NCI-H2081 treated with DMSO at 0.1 percent for 48 hours (cell line): ENCODE data around the gene PLXNA2.

Source experiments
- DNase-seq: peaks from one replicate; lab custom pipeline; 2025; lab: John Stamatoyannopoulos, UW

The PLXNA2 gene

GRCh38 chr1:208085655-208086515 is 158.3 kb downstream of the PLXNA2 start:
- no peak for DNase-seq

GRCh38 chr1:208084764-208085163 is 159.4 kb downstream of the PLXNA2 start:
- no peak for DNase-seq

- DNase-seq = no peak
Observed at GRCh38 chr1:208084220-208084619, 160.0 kb downstream of the PLXNA2 start.

GRCh38 chr1:208083715-208084085 is 160.5 kb downstream of the PLXNA2 start:
- DNase-seq = no peak

- DNase-seq = no peak
Observed at GRCh38 chr1:208083016-208083714, 161.0 kb downstream of the PLXNA2 start.

GRCh38 chr1:208081972-208082371 is 162.2 kb downstream of the PLXNA2 start:
- DNase-seq = no peak

GRCh38 chr1:208080396-208081286 is 163.5 kb downstream of the PLXNA2 start:
- DNase-seq = peak; percentile 11

- DNase-seq = no peak
Observed at GRCh38 chr1:208079161-208079560, 165.0 kb downstream of the PLXNA2 start.

GRCh38 chr1:208078752-208079151 is 165.4 kb downstream of the PLXNA2 start:
- DNase-seq = no peak

GRCh38 chr1:208077232-208078075 is 166.7 kb downstream of the PLXNA2 start:
- no peak for DNase-seq

- no peak for DNase-seq
Observed at GRCh38 chr1:208074353-208074752, 169.8 kb downstream of the PLXNA2 start.

- no peak for DNase-seq
Observed at GRCh38 chr1:208071435-208072031, 172.7 kb downstream of the PLXNA2 start.

GRCh38 chr1:208069908-208070307 is 174.3 kb downstream of the PLXNA2 start:
- DNase-seq = no peak

GRCh38 chr1:208069317-208069716 is 174.9 kb downstream of the PLXNA2 start:
- DNase-seq = no peak

GRCh38 chr1:208068908-208069307 is 175.3 kb downstream of the PLXNA2 start:
- no peak for DNase-seq

- no peak for DNase-seq
Observed at GRCh38 chr1:208068407-208068806, 175.8 kb downstream of the PLXNA2 start.

GRCh38 chr1:208066583-208066982 is 177.6 kb downstream of the PLXNA2 start:
- no peak for DNase-seq

- DNase-seq = no peak
Observed at GRCh38 chr1:208065862-208066261, 178.3 kb downstream of the PLXNA2 start.

GRCh38 chr1:208061632-208062031 is 182.6 kb downstream of the PLXNA2 start:
- no peak for DNase-seq

GRCh38 chr1:208061118-208061517 is 183.1 kb downstream of the PLXNA2 start:
- no peak for DNase-seq
